Ectodermal cell (in vitro differentiated cells): ENCODE measurements around the gene MLEC.
"Not testable (repeated sequence)": the region's sequence is repeated elsewhere in the genome, so short reads cannot be mapped to it uniquely, and the experiment has no call there.

Source experiments
- H3K27ac ChIP-seq: 2 replicates; pipeline ENCODE4 v1.7.0; 2013; ENCODE audit warnings: mild to moderate bottlenecking, low read depth, low read length; ENCODE audit not compliant: insufficient read depth, poor library complexity, severe bottlenecking
- H3K27me3 ChIP-seq: 2 replicates; pipeline ENCODE4 v1.7.0; 2013; ENCODE audit warnings: mild to moderate bottlenecking, low read length; ENCODE audit not compliant: insufficient read depth, control insufficient read depth, poor library complexity, severe bottlenecking
- H3K36me3 ChIP-seq: one replicate; pipeline ENCODE4 v1.7.0; 2013; ENCODE audit warnings: low read length; ENCODE audit not compliant: control insufficient read depth, insufficient read depth
- H3K4me1 ChIP-seq: one replicate; pipeline ENCODE4 v1.7.0; 2013; ENCODE audit warnings: low read length; ENCODE audit not compliant: control insufficient read depth, insufficient read depth
- H3K4me3 ChIP-seq: 2 replicates; pipeline ENCODE4 v1.7.0; 2013; ENCODE audit warnings: low read depth, low read length, control low read depth; ENCODE audit not compliant: insufficient read depth
- H3K9me3 ChIP-seq: 2 replicates; pipeline ENCODE4 v1.7.0; 2013; ENCODE audit warnings: mild to moderate bottlenecking, low read length, moderate library complexity; ENCODE audit not compliant: control insufficient read depth
- WGBS, 2 experiments: methylation state at CpG; one replicate each; pipeline ENCODE4 v1.1.7; 2013; ENCODE audit warnings: missing lambda C conversion rate in 2 of 2; 5-methylcytosine and 5-hydroxymethylcytosine counted together

Gene MLEC

DNA sequence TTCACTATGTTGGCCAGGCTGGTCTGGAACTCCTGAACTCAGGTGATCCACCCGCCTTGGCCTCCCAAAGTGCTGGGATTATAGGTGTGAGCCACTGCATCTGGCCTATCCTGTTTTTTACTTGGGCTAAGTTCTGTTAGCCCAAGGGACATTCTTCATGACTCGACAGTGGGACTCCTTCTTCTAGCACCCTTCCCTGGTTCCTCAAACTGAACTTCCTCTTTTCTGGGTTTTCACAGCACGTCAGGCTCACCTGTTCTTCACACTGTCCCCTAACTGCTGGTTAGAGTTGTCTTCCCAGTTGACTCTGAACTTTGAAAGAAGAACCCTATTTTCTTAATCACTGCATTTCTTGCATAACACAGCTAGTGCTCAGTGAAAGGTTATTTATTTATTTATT, 24.1 kb upstream of the MLEC start:
- WGBS, 2 experiments = 89% methylated on average over 3 of the region's 3 CpGs
- Histone ChIP-seq H3K36me3 (no peaks in the 10 kb centered on the region), H3K4me1 (no peaks in the 10 kb centered on the region), H3K4me3 (no peak overlapping the region), H3K9me3 (no peaks in the 10 kb centered on the region), H3K27ac (no peak overlapping the region), H3K27me3 (no peaks in the 10 kb centered on the region)

DNA sequence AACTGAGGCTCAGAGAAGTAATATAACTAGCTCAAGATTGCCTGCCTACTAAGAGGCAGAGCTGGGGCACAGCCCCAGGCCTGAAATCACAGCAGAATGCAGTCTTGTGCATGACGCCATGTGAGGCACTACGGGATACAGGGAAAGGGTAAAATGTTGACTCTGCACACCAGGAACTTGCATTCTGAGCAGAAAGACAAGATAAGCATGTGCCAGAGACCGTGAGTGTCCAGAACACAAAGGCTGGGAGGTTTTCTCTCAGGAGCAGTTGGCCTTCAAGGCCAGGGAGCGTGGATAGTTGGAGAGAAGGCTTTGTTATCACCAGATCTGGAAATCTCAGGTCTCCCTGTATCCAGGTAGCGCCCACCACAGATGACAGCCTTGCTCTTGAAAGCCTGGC, 23.2 kb upstream of the MLEC start:
- no peaks in the 10 kb centered on the region for H3K27me3 ChIP-seq
- WGBS, 2 experiments = 90 to 91% methylated on average over 5 of the region's 5 CpGs
- no peaks in the 10 kb centered on the region for H3K36me3 ChIP-seq
- no peaks in the 10 kb centered on the region for H3K9me3 ChIP-seq
- H3K4me1 ChIP-seq = peaks cover 8% of the 10 kb centered on the region
- H3K4me3 ChIP-seq = no peak overlapping the region
- H3K27ac ChIP-seq = no peak overlapping the region

DNA sequence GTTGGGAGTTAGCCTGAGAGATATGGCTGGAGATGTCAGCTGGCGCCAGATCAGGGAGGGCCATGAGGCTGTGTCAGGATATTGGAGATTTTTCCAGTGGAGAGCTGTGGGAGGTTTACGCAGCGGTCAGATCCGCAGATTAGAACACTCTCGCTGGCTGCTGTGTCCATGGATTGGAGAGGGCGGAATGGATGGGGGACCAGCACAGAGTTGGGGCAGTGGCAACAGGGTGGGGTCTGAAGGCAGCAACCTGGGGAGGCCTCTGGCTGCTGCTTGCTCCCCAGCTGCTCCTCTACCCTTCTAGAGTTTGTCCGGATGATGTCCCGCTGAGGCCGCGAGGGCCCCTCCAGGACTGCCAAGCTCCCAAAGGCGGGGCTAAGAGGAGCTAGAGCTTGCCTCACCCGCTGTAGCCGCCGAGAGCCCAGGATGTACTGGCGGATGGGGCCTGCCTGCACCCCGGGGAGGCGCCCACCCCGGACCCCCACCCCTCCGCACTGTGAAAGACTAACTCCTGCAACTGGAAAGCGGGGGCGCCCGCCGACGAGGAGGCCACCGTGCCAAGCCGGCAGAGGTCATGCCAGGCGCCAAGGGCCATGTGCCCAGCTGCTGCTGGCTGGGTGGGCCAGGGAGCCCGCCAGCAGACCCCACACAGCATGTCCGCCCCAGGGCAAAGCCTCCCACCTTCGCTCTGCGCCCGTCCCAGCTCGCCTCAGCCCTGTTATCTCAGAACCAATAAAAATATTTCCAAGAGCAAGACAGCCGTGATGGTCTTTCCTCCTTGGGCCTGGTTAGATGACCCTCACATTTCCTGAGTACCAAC, 20.2 kb upstream of the MLEC start:
- 91 to 93% methylated on average over 34 of the region's 34 CpGs for WGBS, 2 experiments
- H3K27me3 ChIP-seq = no peaks in the 10 kb centered on the region
- peaks cover 18% of the 10 kb centered on the region for H3K4me1 ChIP-seq
- no peak overlapping the region for H3K27ac ChIP-seq
- H3K9me3 ChIP-seq = no peaks in the 10 kb centered on the region
- no peaks in the 10 kb centered on the region for H3K36me3 ChIP-seq
- no peak overlapping the region for H3K4me3 ChIP-seq

DNA sequence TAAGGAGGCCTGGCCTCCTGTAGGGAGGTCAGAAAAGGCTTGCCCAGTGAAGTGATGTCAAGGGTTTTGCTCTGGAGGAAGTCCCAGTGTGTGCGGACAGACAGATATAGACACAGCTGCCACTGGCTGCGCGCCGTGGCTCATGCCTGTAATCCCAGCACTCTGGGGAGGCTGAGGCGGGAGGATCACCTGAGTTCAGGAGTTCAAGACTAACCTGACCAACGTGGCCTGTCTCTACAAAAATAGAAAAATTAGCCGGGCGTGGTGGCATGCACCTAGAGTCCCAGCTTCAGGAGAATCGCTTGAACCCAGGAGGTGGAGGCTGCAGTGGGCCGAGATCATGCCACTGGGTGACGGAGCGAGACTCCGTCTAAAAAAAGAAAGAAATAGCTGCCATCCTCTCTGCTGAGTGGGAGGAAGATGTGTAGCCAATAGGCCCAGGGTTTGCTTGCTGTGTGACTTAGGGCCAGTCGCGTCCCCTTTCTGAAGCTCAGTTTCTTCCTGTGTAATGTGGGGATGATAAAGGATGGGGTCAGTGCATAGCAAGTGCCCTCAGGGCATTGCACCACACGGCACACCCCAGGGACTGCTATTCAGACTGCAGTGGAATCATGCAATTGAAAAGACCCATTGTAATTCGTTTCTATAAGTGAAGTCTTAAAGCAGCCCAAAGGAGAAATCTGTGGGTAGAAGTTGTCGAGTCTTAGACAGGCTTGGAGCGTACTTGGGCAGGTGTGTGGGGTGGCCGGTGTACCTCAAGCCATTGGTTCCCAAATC, 18.7 kb upstream of the MLEC start:
- Histone ChIP-seq H3K4me3 (no peak overlapping the region), H3K4me1 (peaks cover 18% of the 10 kb centered on the region), H3K27me3 (no peaks in the 10 kb centered on the region), H3K27ac (no peak overlapping the region), H3K9me3 (no peaks in the 10 kb centered on the region), H3K36me3 (no peaks in the 10 kb centered on the region)
- 60 to 64% methylated on average over 20 of the region's 20 CpGs for WGBS, 2 experiments

DNA sequence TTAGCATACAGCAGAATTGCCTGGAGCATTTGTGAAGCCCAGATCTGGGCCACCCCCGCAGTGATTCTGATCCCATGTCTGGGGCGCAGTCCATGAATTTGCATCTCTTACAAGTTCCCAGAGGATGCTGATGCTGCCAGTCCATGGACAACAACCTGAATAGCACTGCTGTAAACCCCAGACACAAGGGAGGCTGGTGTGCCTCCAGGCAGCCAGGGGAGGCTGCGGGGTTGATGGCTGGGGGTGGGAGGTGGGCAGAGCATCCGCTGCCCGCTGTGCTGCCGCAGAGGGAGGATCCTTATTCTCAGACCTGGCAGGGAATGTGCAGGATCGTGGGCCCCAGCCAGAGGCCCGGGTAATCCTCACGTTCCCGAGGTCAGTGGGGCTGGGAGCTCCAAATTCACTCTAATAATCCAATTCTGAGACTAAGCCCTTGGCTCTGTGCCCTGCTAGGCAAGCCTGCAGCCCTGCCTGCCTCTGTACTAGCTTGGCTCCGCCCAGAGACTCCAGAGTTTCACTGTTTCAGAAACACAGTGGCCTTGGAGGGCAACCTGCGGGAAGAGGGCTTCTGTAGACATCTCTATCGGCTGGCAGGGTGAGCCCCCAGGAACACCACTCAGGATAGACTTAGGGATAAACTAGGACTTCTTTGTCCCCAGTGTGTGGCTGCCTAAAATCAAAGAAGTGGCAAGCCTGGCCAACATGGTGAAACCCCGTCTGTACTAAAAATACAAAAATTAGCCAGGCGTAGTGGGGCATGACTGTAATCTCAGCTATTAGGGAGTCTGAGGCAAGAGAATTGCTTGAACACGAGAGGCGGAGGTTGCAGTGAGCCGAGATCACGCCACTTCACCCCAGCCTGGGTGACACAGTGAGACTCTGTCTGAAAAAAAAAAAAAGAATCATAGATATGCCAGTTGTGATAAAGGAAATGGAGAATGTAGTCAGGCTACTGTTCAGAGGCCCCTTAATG, 17.8 kb upstream of the MLEC start:
- peak overlapping the region; percentile 2 for H3K27ac ChIP-seq
- no peak overlapping the region for H3K4me3 ChIP-seq
- 49 to 50% methylated on average over 19 of the region's 19 CpGs for WGBS, 2 experiments
- H3K27me3 ChIP-seq = no peaks in the 10 kb centered on the region
- no peaks in the 10 kb centered on the region for H3K9me3 ChIP-seq
- H3K4me1 ChIP-seq = peaks cover 18% of the 10 kb centered on the region
- H3K36me3 ChIP-seq = no peaks in the 10 kb centered on the region

DNA sequence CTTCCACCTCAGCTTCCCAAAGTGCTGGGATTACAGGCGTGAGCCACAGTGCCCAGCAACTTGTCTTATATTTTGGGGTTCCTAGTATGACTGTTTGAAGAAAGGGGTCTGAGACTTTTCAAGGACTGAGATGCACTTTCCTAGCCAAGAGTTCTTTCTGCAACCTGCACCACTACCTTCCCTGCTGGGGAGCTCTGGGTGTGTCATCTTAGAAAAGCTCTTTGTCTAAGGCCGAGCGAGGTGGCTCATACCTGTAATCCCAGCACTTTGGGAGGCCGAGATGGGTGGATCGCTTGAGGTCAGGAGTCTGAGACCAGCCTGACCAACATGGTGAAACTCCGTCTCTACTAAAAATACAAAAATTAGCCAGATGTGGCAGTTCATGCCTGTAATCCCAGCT, 16.7 kb upstream of the MLEC start:
- H3K4me1 ChIP-seq = peaks cover 18% of the 10 kb centered on the region
- 90 to 91% methylated on average over 6 of the region's 6 CpGs for WGBS, 2 experiments
- not testable (repeated sequence) for H3K36me3 ChIP-seq, H3K27me3 ChIP-seq, H3K4me3 ChIP-seq, H3K9me3 ChIP-seq, H3K27ac ChIP-seq

DNA sequence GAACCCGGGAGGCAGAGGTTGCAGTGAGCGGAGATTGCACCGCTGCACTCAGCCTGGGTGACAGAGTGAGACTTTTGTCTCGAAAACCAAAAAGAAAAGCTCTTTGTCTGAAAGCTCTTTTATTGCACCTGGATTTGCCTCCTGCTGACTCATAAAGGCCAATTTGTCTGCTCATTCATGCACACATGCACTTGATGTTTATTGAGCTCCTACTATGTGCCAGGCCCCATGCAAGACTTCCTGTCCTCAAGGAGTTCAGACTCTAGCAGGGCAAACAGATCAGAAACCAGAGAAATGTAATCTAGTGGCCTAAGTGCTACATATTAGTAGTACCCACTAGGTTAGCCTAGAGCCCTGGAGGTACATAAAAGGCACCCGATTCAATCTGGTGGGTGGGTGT, 16.3 kb upstream of the MLEC start:
- Histone ChIP-seq H3K9me3 (no peaks in the 10 kb centered on the region), H3K27me3 (no peaks in the 10 kb centered on the region), H3K4me1 (peaks cover 18% of the 10 kb centered on the region), H3K36me3 (no peaks in the 10 kb centered on the region), H3K27ac (no peak overlapping the region), H3K4me3 (no peak overlapping the region)
- WGBS, 2 experiments = 92 to 94% methylated on average over 5 of the region's 5 CpGs

DNA sequence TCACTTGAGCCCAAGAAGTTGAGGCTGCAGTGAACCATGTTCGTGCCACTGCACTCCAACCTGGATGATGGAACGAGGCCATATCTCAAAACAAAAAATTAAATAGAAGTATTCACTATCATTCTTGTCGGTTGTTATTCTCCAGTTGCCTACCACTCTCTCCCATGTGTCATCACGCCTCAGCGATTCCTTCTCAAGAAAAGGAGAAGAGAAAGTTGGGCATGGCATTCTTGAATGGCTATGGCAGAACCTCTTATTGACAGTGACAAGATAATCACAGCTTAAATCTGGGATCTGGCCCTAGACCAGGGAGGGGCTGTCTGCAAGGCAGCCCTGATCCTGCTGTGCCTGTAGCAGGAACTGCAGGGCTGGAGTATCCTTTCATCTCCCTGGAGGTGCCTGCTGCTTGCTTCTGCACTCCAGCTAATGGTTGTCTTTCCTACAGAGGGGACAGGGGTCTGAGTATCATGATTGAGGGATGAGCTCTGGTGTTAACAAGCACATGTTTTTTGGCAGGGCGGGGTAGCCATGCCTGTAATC, 12.8 kb upstream of the MLEC start:
- Histone ChIP-seq H3K9me3 (no peaks in the 10 kb centered on the region), H3K27me3 (no peaks in the 10 kb centered on the region), H3K36me3 (no peaks in the 10 kb centered on the region), H3K27ac (no peak overlapping the region), H3K4me3 (no peak overlapping the region), H3K4me1 (peaks cover 6% of the 10 kb centered on the region)
- WGBS, 2 experiments = 94% methylated on average over 6 of the region's 6 CpGs

DNA sequence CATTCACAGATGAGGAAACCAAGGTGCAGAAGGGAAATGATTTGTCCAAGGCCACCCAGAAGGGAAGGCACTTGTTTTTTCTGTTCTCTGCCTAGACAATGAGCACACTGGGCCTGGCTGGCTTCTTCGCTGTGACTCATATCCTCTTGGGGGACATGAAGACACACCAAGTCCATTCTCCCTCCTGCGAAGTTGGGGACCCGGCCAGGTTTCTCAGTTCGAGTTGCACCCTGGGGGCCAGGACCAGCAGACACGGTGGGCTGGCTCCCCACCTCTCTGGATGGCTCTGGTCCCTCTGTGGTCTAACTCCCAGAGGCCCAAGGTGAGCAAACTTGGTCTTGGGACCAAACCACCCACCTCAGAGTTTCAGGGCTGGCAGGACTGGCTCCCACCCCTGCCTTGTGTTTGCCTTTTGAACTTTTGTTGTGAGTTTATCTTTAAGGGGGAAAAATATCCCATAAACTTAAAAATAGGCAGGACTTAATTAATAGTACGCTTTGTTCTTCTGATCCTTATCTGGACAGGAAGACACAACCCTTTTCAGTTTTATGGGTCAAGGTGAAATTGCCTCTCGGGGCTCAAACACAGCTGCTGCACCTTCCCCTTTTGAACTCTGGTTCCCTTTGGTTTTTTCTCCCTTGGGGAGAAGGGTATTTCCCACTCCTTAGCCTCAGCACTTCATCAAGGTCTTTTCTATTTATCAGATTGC, 9.0 kb upstream of the MLEC start:
- Histone ChIP-seq H3K27ac (no peak overlapping the region), H3K27me3 (no peaks in the 10 kb centered on the region), H3K9me3 (no peaks in the 10 kb centered on the region), H3K36me3 (no peaks in the 10 kb centered on the region), H3K4me3 (no peak overlapping the region), H3K4me1 (peaks cover 7% of the 10 kb centered on the region)
- WGBS, 2 experiments = 86 to 88% methylated on average over 7 of the region's 7 CpGs
